K562 (cell line): Measurements from ENCODE around the gene AAMDC. TPM values are rescaled to one million over a fixed set of nuclear protein-coding genes. Genes with fewer than 3 reads are reported as not detected.

Source experiments
- ATAC-seq: fragments of 200-7000 bp; cut with Tn5 transposase; 3 replicates; pipeline ENCODE4 v1.9.1; 2020; ENCODE audit warnings: moderate library complexity
- BruUV-seq: library from RNA; stranded (reverse); fragments of 400-500 nt; replicated peaks from 2 replicates; lab custom pipeline; 2021; lab: Mats Ljungman, UMichigan
- CTCF ChIA-PET: fragments of 300-600 bp; formaldehyde crosslinking; extraction: SDS; loops from one replicate; lab custom pipeline; 2021; ENCODE audit warnings: low intra/inter-chr PET ratio; lab: Yijun Ruan, JAX
- POLR2A ChIA-PET: fragments of 300-600, 350-650 bp; sonication (Branson Sonifier 250); formaldehyde crosslinking; extraction: SDS; loops from one replicate; lab custom pipeline; 2021; ENCODE audit warnings: antibody characterized with exemption, inconsistent platforms; lab: Yijun Ruan, JAX
- DNase-seq, 4 experiments: peaks; one replicate each; pipeline versions ENCODE4 v3.0.0 to v3.0.0-alpha.2; 2011 to 2018; ENCODE audit warnings: low spot score in 3 of 4, mixed read lengths in 3 of 4; ENCODE audit errors: extremely low read depth in 1 of 4
- FAIRE-seq: peaks from 2 replicates; lab custom pipeline; 2011; peaks lifted over from hg19 to GRCh38; lab: Jason Lieb, UNC
- H2AFZ ChIP-seq: 2 replicates; pipeline ENCODE4 v1.6.0; 2011; ENCODE audit warnings: low read depth, low read length, control low read depth, inconsistent platforms
- H3K27ac ChIP-seq: fragments of 200-600 bp; 3 replicates; pipeline ENCODE4 v1.8.0; 2011; ENCODE audit warnings: low read depth, mild to moderate bottlenecking, control low read depth, inconsistent platforms, low read length, moderate library complexity, mixed read lengths; ENCODE audit errors: extremely low read depth
- H3K27me3 ChIP-seq, 2 experiments: fragments of 300-600 bp in 1 of 2; 2 replicates in 1 of 2; 3 replicates in 1 of 2; pipeline versions ENCODE4 v1.6.0 to v1.8.0; 2011; ENCODE audit warnings: inconsistent platforms in 2 of 2, low read length in 2 of 2, mild to moderate bottlenecking in 1 of 2, mixed read lengths in 1 of 2, moderate library complexity in 1 of 2; ENCODE audit not compliant: control insufficient read depth in 2 of 2, insufficient read depth in 2 of 2
- H3K36me3 ChIP-seq: fragments of 300-600 bp; 3 replicates; pipeline ENCODE4 v1.8.0; 2011; ENCODE audit warnings: mild to moderate bottlenecking, low read length, inconsistent platforms; ENCODE audit not compliant: control insufficient read depth, insufficient read depth
- H3K4me1 ChIP-seq, 2 experiments: fragments of 200-600 bp in 1 of 2; replicated peaks in 1 of 2; 2 replicates in 1 of 2; 3 replicates in 1 of 2; pipeline versions ENCODE4 v1.5.1 to v1.8.0; 2011; ENCODE audit warnings: inconsistent platforms in 2 of 2, low read length in 2 of 2, mild to moderate bottlenecking in 1 of 2, mixed read lengths in 1 of 2, moderate library complexity in 1 of 2; ENCODE audit not compliant: control insufficient read depth in 2 of 2, insufficient read depth in 2 of 2
- H3K4me2 ChIP-seq: 2 replicates; pipeline ENCODE4 v1.6.1; 2011; ENCODE audit warnings: low read length, control low read depth, inconsistent platforms, mixed read lengths; ENCODE audit not compliant: insufficient read depth
- H3K4me3 ChIP-seq: fragments of 200-600 bp; sonication (generic), shearing (Covaris generic); 2 replicates; pipeline ENCODE4 v1.5.1; 2016; ENCODE audit warnings: control low read depth, inconsistent platforms
- H3K79me2 ChIP-seq: fragments of 200-600 bp; 3 replicates; pipeline ENCODE4 v1.8.0; 2011; ENCODE audit warnings: low read length, inconsistent platforms; ENCODE audit not compliant: control insufficient read depth, insufficient read depth
- H3K9ac ChIP-seq, 2 experiments: 2 replicates each; pipeline versions ENCODE4 v1.6.0 to v1.6.1; 2011; ENCODE audit warnings: low read depth in 2 of 2, low read length in 2 of 2, control low read depth in 1 of 2, inconsistent platforms in 1 of 2, mild to moderate bottlenecking in 1 of 2, mixed read lengths in 1 of 2; ENCODE audit not compliant: insufficient read depth in 1 of 2
- H3K9me1 ChIP-seq: one replicate; pipeline ENCODE4 v1.6.0; 2011; ENCODE audit warnings: inconsistent platforms, mild to moderate bottlenecking, low read length, moderate library complexity; ENCODE audit not compliant: control insufficient read depth, insufficient read depth
- H3K9me3 ChIP-seq: replicated peaks from 2 replicates; pipeline ENCODE4 v1.5.1; 2011; ENCODE audit warnings: low read depth, low read length, inconsistent platforms; ENCODE audit not compliant: control insufficient read depth, insufficient read depth
- H4K20me1 ChIP-seq: replicated peaks from 2 replicates; pipeline ENCODE4 v1.6.1; 2011; ENCODE audit warnings: low read length, inconsistent platforms, mixed read lengths; ENCODE audit not compliant: control insufficient read depth, insufficient read depth
- CREB3 ChIP-seq: fragments of 450-650 bp; conservative IDR thresholded peaks from 2 replicates; pipeline ENCODE4 v1.6.1; 2016; ENCODE audit warnings: missing genetic modification characterization, low read depth, mild to moderate bottlenecking, missing compliant biosample characterization, moderate library complexity
- CXXC5 ChIP-seq: fragments of 250-450 bp; sonication (Bioruptor Pico); IDR thresholded peaks from 2 replicates; pipeline ENCODE4 v1.8.0; 2022; ENCODE audit warnings: inconsistent platforms, mild to moderate bottlenecking, moderate library complexity
- EP400 ChIP-seq: fragments of 450-650 bp; IDR thresholded peaks from 2 replicates; pipeline ENCODE4 v1.6.1; 2017; ENCODE audit warnings: antibody characterized with exemption, mild to moderate bottlenecking, moderate library complexity
- HMG20B ChIP-seq: fragments of 250-450 bp; sonication (Bioruptor Pico); IDR thresholded peaks from 2 replicates; pipeline ENCODE4 v1.5.0; 2021; ENCODE audit warnings: mild to moderate bottlenecking
- HNRNPH1 ChIP-seq: fragments of 200-400 bp; formaldehyde crosslinking; optimal IDR thresholded peaks from 2 replicates; pipeline ENCODE3; 2017; ENCODE audit warnings: low read depth, mild to moderate bottlenecking, low read length, moderate library complexity
- ID3 ChIP-seq, 2 experiments: fragments of 250-450 bp in 1 of 2; fragments of 450-650 bp in 1 of 2; sonication (Bioruptor Pico) in 1 of 2; IDR thresholded peaks; 2 replicates each; pipeline versions ENCODE4 v1.6.1 to v1.8.0; 2016 to 2021; ENCODE audit warnings: mild to moderate bottlenecking in 2 of 2, moderate library complexity in 2 of 2, missing compliant biosample characterization in 1 of 2, missing genetic modification characterization in 1 of 2
- ILK ChIP-seq: fragments of 450-650 bp; IDR thresholded peaks from 2 replicates; pipeline ENCODE4 v1.6.1; 2016; ENCODE audit warnings: missing genetic modification characterization, low read depth, mild to moderate bottlenecking, missing compliant biosample characterization, moderate library complexity, borderline replicate concordance
- IRF1 ChIP-seq: sonication (generic); formaldehyde crosslinking; IDR thresholded peaks from 2 replicates; pipeline ENCODE4 v1.8.0; 2022; ENCODE audit warnings: missing genetic modification reagents, mild to moderate bottlenecking, borderline replicate concordance
- IRF2 ChIP-seq: sonication (generic); formaldehyde crosslinking; IDR thresholded peaks from 2 replicates; pipeline ENCODE4 v1.8.1; 2022; ENCODE audit warnings: mild to moderate bottlenecking, missing genetic modification reagents
- NFATC3 ChIP-seq: fragments of 450-650 bp; IDR thresholded peaks from 2 replicates; pipeline ENCODE4 v1.6.1; 2017; ENCODE audit warnings: mild to moderate bottlenecking
- POLR2AphosphoS2 ChIP-seq: IDR thresholded peaks from 2 replicates; pipeline ENCODE4 v1.6.1; 2012; ENCODE audit warnings: low read length, improper control_type of control experiment
- PTRF ChIP-seq: fragments of 450-650 bp; IDR thresholded peaks from 2 replicates; pipeline ENCODE4 v1.6.1; 2016; ENCODE audit warnings: mild to moderate bottlenecking, missing genetic modification characterization, missing compliant biosample characterization
- RAD21 ChIP-seq, 2 experiments: fragments of 250-450 bp in 1 of 2; fragments of 450-650 bp in 1 of 2; sonication (Bioruptor Pico) in 1 of 2; formaldehyde crosslinking in 1 of 2; IDR thresholded peaks in 1 of 2; conservative IDR thresholded peaks in 1 of 2; 2 replicates each; pipeline versions ENCODE4 v1.4.0 to v1.8.0; 2020 to 2022; ENCODE audit warnings: mild to moderate bottlenecking in 2 of 2, moderate library complexity in 1 of 2
- RBM25 ChIP-seq: fragments of 200-400 bp; formaldehyde crosslinking; IDR thresholded peaks from 2 replicates; pipeline ENCODE4 v1.6.1; 2018; ENCODE audit warnings: low read length, low read depth, moderate library complexity; ENCODE audit not compliant: severe bottlenecking
- RHOXF2B ChIP-seq: fragments of 250-450 bp; sonication (Bioruptor Pico); conservative IDR thresholded peaks from 2 replicates; pipeline ENCODE4 v1.5.1; 2021
- SREBF2 ChIP-seq: sonication (generic); formaldehyde crosslinking; IDR thresholded peaks from 2 replicates; pipeline ENCODE4 v1.4.0; 2020; ENCODE audit warnings: mild to moderate bottlenecking, missing genetic modification reagents
- TCF3 ChIP-seq: sonication (generic); formaldehyde crosslinking; IDR thresholded peaks from 2 replicates; pipeline ENCODE4 v1.4.0; 2020; ENCODE audit warnings: mild to moderate bottlenecking, missing genetic modification reagents
- ZC3H11A ChIP-seq: IDR thresholded peaks from 2 replicates; pipeline ENCODE4 v1.6.1; 2012; ENCODE audit warnings: low read depth, low read length, improper control_type of control experiment
- ZNF143 ChIP-seq: sonication (generic); formaldehyde crosslinking; IDR thresholded peaks from 2 replicates; pipeline ENCODE4 v1.9.0; 2022; ENCODE audit warnings: mild to moderate bottlenecking, missing genetic modification reagents
- ZNF282 ChIP-seq: sonication (generic); formaldehyde crosslinking; IDR thresholded peaks from 2 replicates; pipeline ENCODE4 v1.8.1; 2023; ENCODE audit warnings: missing genetic modification reagents
- WGBS: fragments of 100-300 bp; shearing (Covaris generic); methylation state at CpG from one replicate; pipeline ENCODE4 v1.1.6; 2016; ENCODE audit warnings: low coverage, mixed read lengths; ENCODE audit not compliant: insufficient coverage; ENCODE audit errors: missing lambda C conversion rate; 5-methylcytosine and 5-hydroxymethylcytosine counted together
- in situ Hi-C: fragments of 300-500 bp; cut with MboI; formaldehyde crosslinking; loops from 4 replicates; pipeline ENCODE4 v1.15.0; 2018; ENCODE audit warnings: inconsistent platforms, mixed read lengths
- intact Hi-C: fragments of 100-400 bp; cut with micrococcal nuclease; formaldehyde crosslinking; loops from 2 replicates; pipeline ENCODE4 v1.14.2; 2022
- polyA plus RNA-seq, 8 experiments: library from polyadenylated mRNA; depleted of rRNA in 4 of 8; stranded (reverse) in 5 of 8; unstranded in 3 of 8; fragments of >200 nt; fragmentation: Nextera tagmentation in 2 of 8; fragmentation: Illumina TruSeq in 1 of 8; extraction: Ambion mirVana in 2 of 8; extraction: Trizol in 1 of 8; gene quantifications; 2 replicates each; pipeline versions ENCODE4 v1.2.1 to v1.2.3, GENCODE V29; 2011 to 2014; ENCODE audit warnings: inconsistent platforms in 1 of 8, missing spikeins in 1 of 8
- total RNA-seq, 7 experiments: library from RNA; depleted of rRNA in 6 of 7; stranded (reverse); fragments of >200 nt in 6 of 7; fragmentation: Illumina TruSeq in 2 of 7; extraction: Trizol in 2 of 7; gene quantifications; 2 replicates each; pipeline versions ENCODE4 v1.2.1 to v1.2.3, GENCODE V29; 2011 to 2021; ENCODE audit warnings: low replicate concordance in 1 of 7

AAMDC gene
- total and polyA plus RNA-seq, 9 of the 15 experiments (the other 6 are each of a cell fraction or from before 2014, with no cell fraction given), result 10.4 to 40.6 (median 15.6) TPM

GRCh38 chr11:77814848-77815247 is 6.1 kb upstream of the AAMDC start (continued):
- TF ChIP-seq ID3 (CRISPR knock-in tag; IDR thresholded peaks at IDR 0.05) (no peak), ID3 (tag; IDR thresholded peaks at IDR 0.05) (no peak), RBM25 (no peak), PTRF (tag) (no peak), EP400 (no peak), ILK (tag) (no peak), IRF2 (no peak)
- TF ChIP-seq, all 486 proteins: peak for 9

- H3K79me2 ChIP-seq, result peaks cover 97% of the 10 kb centered on the region
- H3K9ac ChIP-seq, result no peak overlapping the region
- BruUV-seq, result no TSS peak
- H3K4me1 ChIP-seq, result peaks cover 4% of the 10 kb centered on the region in 2 experiments; a peak in 2 of 5 replicates
- no peak overlapping the region for H3K4me3 ChIP-seq
- no peak for FAIRE-seq
- no peak overlapping the region for H3K4me2 ChIP-seq
- H3K27me3 ChIP-seq, result no peaks in the 10 kb centered on the region
- intact Hi-C loops (no loop called here), in situ Hi-C loops (no loop called here)
- peaks cover 51% of the 10 kb centered on the region; the same call in 2 of the 3 replicates for H3K36me3 ChIP-seq
- no peak for ATAC-seq
- 100% methylated on average over 1 of the region's 1 CpG for WGBS
- ChIA-PET POLR2A (no interaction called here), CTCF (no interaction called here)
- no peak for DNase-seq
- H3K9me1 ChIP-seq, result no peaks in the 10 kb centered on the region
- H3K27ac ChIP-seq, result no peak overlapping the region
- H2AFZ ChIP-seq, result no peak overlapping the region
- peaks cover 10% of the 10 kb centered on the region for H4K20me1 ChIP-seq
- H3K9me3 ChIP-seq, result peaks cover 4% of the 10 kb centered on the region
- TF ChIP-seq RAD21 (CRISPR knock-in tag; conservative IDR thresholded peaks at IDR 0.05 in 1 of 2, IDR thresholded peaks at IDR 0.05 in 1 of 2), result no peak
- TF ChIP-seq CREB3 (tag), result no peak
- TF ChIP-seq CXXC5 (CRISPR knock-in tag), result no peak
- TF ChIP-seq HMG20B (CRISPR knock-in tag), result no peak
- no peak for TF ChIP-seq HNRNPH1
- TF ChIP-seq ZNF143 (CRISPR knock-in tag), result no peak
- no peak for TF ChIP-seq SREBF2 (CRISPR knock-in tag)
- TF ChIP-seq POLR2AphosphoS2, result no peak
- TF ChIP-seq ZNF282 (CRISPR knock-in tag), result no peak
- no peak for TF ChIP-seq RHOXF2B (CRISPR knock-in tag)
- no peak for TF ChIP-seq IRF1
- no peak for TF ChIP-seq ZC3H11A
- no peak for TF ChIP-seq NFATC3
- TF ChIP-seq TCF3 (CRISPR knock-in tag), result no peak
Observed at GRCh38 chr11:77815459-77815858, 5.5 kb upstream of the AAMDC start.
